Head of caudate nucleus (tissue), 42 donors: ENCODE measurements around the gene EZH1.
"Not testable (repeated sequence)": the region's sequence is repeated elsewhere in the genome, so short reads cannot be mapped to it uniquely, and the experiment has no call there.

Source experiments
- DNase-seq, 42 donors: peaks; one replicate each; pipeline versions ENCODE4 v3.0.0 to v3.0.0-alpha.2; 2020 to 2021; ENCODE audit warnings: mixed read lengths in 7 of 42
- intact Hi-C: fragments of 100-400 bp; cut with DNase I; formaldehyde crosslinking; loops from one replicate; pipeline ENCODE4 v1.15.0; 2022

Gene EZH1

GRCh38 chr17:42676424-42677011 lies 68.3 kb downstream of the EZH1 start, which contains the start of gene PLEKHH3:
PLEKHH3 (minus strand) TSS chr17:42676994; CDS start chr17:42676563, 431 bp downstream.
- peak in 2 of 42 donors; percentile 23 to 26 for DNase-seq
- intact Hi-C loops = loop anchor here (5.0 kb wide), 2 partner anchors 69 to 99 kb away; partner anchors contain the start of genes PSMC3IP, RETREG3 and TUBG1

- DNase-seq = peak in 9 of 42 donors; percentile 20 to 55 (median 43)
- intact Hi-C loops = loop anchor here (5.0 kb wide), 2 partner anchors 69 to 99 kb away; partner anchors contain the start of genes PSMC3IP, RETREG3 and TUBG1
Observed at GRCh38 chr17:42675965-42676423, 68.8 kb downstream of the EZH1 start.

GRCh38 chr17:42675348-42675964 lies 69.4 kb downstream of the EZH1 start:
- DNase-seq = peak in 4 of 42 donors; percentile 23 to 50 (median 36)

GRCh38 chr17:42674755-42675347 lies 70.0 kb downstream of the EZH1 start:
- intact Hi-C loops = loop anchor here (5.0 kb wide), 2 partner anchors 68 to 98 kb away; partner anchors contain the start of genes PSMC3IP, RETREG3 and TUBG1
- DNase-seq = no peak

More at GRCh38 chr17:42675348-42675964, 69.4 kb downstream of the EZH1 start:
- intact Hi-C loops = loop anchor here (5.0 kb wide), 2 partner anchors 68 to 98 kb away; partner anchors contain the start of genes PSMC3IP, RETREG3 and TUBG1

GRCh38 chr17:42673885-42674754 lies 70.7 kb downstream of the EZH1 start:
- intact Hi-C loops = no loop called here
- DNase-seq = peak in 11 of 42 donors; percentile 22 to 58 (median 47)

GRCh38 chr17:42673266-42673884 lies 71.5 kb downstream of the EZH1 start:
- intact Hi-C loops = no loop called here
- no peak for DNase-seq

GRCh38 chr17:42672038-42672437 lies 72.8 kb downstream of the EZH1 start:
- no peak for DNase-seq
- intact Hi-C loops = no loop called here

- intact Hi-C loops = no loop called here
- DNase-seq = no peak
Observed at GRCh38 chr17:42670789-42671657, 73.8 kb downstream of the EZH1 start.

- peak in 6 of 42 donors; percentile 25 to 56 (median 40) for DNase-seq
- intact Hi-C loops = no loop called here
Observed at GRCh38 chr17:42669977-42670788, 74.7 kb downstream of the EZH1 start.

GRCh38 chr17:42669705-42669976 lies 75.2 kb downstream of the EZH1 start:
- no peak for DNase-seq
- intact Hi-C loops = no loop called here

GRCh38 chr17:42667088-42667951 lies 77.5 kb downstream of the EZH1 start:
- peak in 2 of 42 donors; percentile 48 to 67 for DNase-seq
- intact Hi-C loops = no loop called here

GRCh38 chr17:42666126-42666525 lies 78.7 kb downstream of the EZH1 start:
- intact Hi-C loops, DNase-seq: not testable (repeated sequence)

- intact Hi-C loops = no loop called here
- DNase-seq = no peak
Observed at GRCh38 chr17:42665581-42666001, 79.2 kb downstream of the EZH1 start.

GRCh38 chr17:42660692-42661345 lies 84.0 kb downstream of the EZH1 start:
- intact Hi-C loops = no loop called here
- DNase-seq = peak in 9 of 42 donors; percentile 31 to 75 (median 60)

- DNase-seq, intact Hi-C loops: not testable (repeated sequence)
Observed at GRCh38 chr17:42659932-42660274, 84.9 kb downstream of the EZH1 start.
